HEK293 (cell line): ENCODE data around the gene A4GALT.

Experiments used
- MYNN ChIP-seq: fragments of 450-650 bp; formaldehyde crosslinking; IDR thresholded peaks from 2 replicates; pipeline ENCODE4 v1.5.1; 2016; ENCODE audit warnings: missing biosample characterization, missing genetic modification characterization, borderline replicate concordance
- TCF7L2 ChIP-seq: IDR thresholded peaks from 2 replicates; pipeline ENCODE4 v1.6.1; 2011; ENCODE audit warnings: low read depth, mild to moderate bottlenecking, inconsistent platforms, low read length, moderate library complexity, borderline replicate concordance
- ZNF223 ChIP-seq: fragments of 450-650 bp; formaldehyde crosslinking; IDR thresholded peaks from 2 replicates; pipeline ENCODE4 v1.5.1; 2016; ENCODE audit warnings: missing biosample characterization, missing genetic modification characterization
- ZNF24 ChIP-seq: fragments of 450-650 bp; formaldehyde crosslinking; IDR thresholded peaks from 2 replicates; pipeline ENCODE4 v1.5.1; 2016; ENCODE audit warnings: missing biosample characterization, missing genetic modification characterization
- ZNF777 ChIP-seq: fragments of 450-650 bp; formaldehyde crosslinking; IDR thresholded peaks from 2 replicates; pipeline ENCODE4 v1.5.1; 2017; ENCODE audit warnings: missing biosample characterization, missing genetic modification characterization, borderline replicate concordance
- TF ChIP-seq, protein P1 (sequence below): fragments of 450-650 bp; formaldehyde crosslinking; IDR thresholded peaks from 2 replicates; pipeline ENCODE4 v1.5.1; 2016; ENCODE audit warnings: missing biosample characterization, missing genetic modification characterization
- TF ChIP-seq, protein P2 (sequence below): fragments of 450-650 bp; formaldehyde crosslinking; IDR thresholded peaks from 2 replicates; pipeline ENCODE4 v1.5.1; 2016; ENCODE audit warnings: missing biosample characterization, missing genetic modification characterization
- TF ChIP-seq, protein P3 (sequence below): fragments of 450-650 bp; formaldehyde crosslinking; IDR thresholded peaks from 2 replicates; pipeline ENCODE4 v1.5.1; 2016; ENCODE audit warnings: missing biosample characterization, missing genetic modification characterization
- TF ChIP-seq, protein P4 (sequence below): fragments of 450-650 bp; formaldehyde crosslinking; IDR thresholded peaks from 2 replicates; pipeline ENCODE4 v1.5.1; 2016; ENCODE audit warnings: missing biosample characterization, missing genetic modification characterization

DNA sequence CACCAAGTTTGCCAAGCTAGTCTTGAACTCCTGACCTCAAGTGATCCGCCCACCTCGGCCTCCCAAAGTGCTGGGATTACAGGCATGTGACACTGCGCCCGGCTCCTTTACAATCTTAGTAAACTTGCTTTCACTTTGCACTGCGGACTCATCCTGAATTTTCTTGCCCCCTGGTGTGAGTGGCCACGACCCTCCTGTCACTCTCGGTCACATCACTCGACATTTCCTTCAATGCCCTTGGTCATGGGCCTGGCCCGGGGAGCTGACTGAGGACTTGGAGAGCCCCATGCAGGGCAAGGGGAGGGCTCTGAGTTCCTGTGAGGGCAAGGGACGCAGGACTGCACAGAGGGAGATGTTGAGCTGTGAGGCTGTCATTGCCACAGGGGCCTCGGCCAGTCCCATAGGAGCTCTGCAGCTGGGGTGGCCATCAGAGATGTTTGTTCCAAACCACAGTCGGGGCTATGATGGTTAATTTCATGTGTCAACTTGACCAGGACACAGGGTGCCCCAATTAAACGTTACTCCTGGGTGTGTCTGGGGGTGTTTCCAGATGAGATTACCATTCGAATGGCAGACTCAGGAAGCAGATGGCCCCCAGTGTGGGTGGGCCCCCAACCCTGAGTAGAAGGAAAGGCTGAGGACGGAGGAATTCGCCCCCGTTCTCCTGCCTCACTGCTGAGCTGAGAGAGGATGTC is 21.2 kb downstream of the A4GALT start:
- TF ChIP-seq, protein P1, sequence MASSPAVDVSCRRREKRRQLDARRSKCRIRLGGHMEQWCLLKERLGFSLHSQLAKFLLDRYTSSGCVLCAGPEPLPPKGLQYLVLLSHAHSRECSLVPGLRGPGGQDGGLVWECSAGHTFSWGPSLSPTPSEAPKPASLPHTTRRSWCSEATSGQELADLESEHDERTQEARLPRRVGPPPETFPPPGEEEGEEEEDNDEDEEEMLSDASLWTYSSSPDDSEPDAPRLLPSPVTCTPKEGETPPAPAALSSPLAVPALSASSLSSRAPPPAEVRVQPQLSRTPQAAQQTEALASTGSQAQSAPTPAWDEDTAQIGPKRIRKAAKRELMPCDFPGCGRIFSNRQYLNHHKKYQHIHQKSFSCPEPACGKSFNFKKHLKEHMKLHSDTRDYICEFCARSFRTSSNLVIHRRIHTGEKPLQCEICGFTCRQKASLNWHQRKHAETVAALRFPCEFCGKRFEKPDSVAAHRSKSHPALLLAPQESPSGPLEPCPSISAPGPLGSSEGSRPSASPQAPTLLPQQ (tag by site-specific recombination): no peak
- TF ChIP-seq, protein P2, sequence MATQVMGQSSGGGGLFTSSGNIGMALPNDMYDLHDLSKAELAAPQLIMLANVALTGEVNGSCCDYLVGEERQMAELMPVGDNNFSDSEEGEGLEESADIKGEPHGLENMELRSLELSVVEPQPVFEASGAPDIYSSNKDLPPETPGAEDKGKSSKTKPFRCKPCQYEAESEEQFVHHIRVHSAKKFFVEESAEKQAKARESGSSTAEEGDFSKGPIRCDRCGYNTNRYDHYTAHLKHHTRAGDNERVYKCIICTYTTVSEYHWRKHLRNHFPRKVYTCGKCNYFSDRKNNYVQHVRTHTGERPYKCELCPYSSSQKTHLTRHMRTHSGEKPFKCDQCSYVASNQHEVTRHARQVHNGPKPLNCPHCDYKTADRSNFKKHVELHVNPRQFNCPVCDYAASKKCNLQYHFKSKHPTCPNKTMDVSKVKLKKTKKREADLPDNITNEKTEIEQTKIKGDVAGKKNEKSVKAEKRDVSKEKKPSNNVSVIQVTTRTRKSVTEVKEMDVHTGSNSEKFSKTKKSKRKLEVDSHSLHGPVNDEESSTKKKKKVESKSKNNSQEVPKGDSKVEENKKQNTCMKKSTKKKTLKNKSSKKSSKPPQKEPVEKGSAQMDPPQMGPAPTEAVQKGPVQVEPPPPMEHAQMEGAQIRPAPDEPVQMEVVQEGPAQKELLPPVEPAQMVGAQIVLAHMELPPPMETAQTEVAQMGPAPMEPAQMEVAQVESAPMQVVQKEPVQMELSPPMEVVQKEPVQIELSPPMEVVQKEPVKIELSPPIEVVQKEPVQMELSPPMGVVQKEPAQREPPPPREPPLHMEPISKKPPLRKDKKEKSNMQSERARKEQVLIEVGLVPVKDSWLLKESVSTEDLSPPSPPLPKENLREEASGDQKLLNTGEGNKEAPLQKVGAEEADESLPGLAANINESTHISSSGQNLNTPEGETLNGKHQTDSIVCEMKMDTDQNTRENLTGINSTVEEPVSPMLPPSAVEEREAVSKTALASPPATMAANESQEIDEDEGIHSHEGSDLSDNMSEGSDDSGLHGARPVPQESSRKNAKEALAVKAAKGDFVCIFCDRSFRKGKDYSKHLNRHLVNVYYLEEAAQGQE: no peak
- TF ChIP-seq, protein P3, sequence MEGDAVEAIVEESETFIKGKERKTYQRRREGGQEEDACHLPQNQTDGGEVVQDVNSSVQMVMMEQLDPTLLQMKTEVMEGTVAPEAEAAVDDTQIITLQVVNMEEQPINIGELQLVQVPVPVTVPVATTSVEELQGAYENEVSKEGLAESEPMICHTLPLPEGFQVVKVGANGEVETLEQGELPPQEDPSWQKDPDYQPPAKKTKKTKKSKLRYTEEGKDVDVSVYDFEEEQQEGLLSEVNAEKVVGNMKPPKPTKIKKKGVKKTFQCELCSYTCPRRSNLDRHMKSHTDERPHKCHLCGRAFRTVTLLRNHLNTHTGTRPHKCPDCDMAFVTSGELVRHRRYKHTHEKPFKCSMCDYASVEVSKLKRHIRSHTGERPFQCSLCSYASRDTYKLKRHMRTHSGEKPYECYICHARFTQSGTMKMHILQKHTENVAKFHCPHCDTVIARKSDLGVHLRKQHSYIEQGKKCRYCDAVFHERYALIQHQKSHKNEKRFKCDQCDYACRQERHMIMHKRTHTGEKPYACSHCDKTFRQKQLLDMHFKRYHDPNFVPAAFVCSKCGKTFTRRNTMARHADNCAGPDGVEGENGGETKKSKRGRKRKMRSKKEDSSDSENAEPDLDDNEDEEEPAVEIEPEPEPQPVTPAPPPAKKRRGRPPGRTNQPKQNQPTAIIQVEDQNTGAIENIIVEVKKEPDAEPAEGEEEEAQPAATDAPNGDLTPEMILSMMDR (tag by site-specific recombination): no peak
- TF ChIP-seq MYNN: no peak
- no peak for TF ChIP-seq TCF7L2
- no peak for TF ChIP-seq ZNF24 (tag by site-specific recombination)
- no peak for TF ChIP-seq ZNF777 (tag by site-specific recombination)
- no peak for TF ChIP-seq ZNF223
- TF ChIP-seq, protein P4, sequence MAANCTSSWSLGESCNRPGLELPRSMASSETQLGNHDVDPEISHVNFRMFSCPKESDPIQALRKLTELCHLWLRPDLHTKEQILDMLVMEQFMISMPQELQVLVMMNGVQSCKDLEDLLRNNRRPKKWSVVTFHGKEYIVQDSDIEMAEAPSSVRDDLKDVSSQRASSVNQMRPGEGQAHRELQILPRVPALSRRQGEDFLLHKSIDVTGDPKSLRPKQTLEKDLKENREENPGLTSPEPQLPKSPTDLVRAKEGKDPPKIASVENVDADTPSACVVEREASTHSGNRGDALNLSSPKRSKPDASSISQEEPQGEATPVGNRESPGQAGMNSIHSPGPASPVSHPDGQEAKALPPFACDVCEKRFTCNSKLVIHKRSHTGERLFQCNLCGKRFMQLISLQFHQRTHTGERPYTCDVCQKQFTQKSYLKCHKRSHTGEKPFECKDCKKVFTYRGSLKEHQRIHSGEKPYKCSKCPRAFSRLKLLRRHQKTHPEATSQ (tag by site-specific recombination): no peak
